ENCODE measurements around the gene SCN4A. TPM values are rescaled to one million over a fixed set of nuclear protein-coding genes. Genes with fewer than 3 reads are reported as not detected.
A peak's percentile ranks its signal among the peaks of the same experiment; 100 is the strongest.

The SCN4A gene
- total RNA-seq, 1 donor from 2014 or later: not detected

- no peaks in the 10 kb centered on the region for H3K27me3 ChIP-seq
- intact Hi-C loops (cut with DNase I): no loop called here
- DNase-seq: no peak
- no peak for TF ChIP-seq CTCF (IDR thresholded peaks at IDR 0.05)
- H3K4me3 ChIP-seq: no peak overlapping the region
- H3K4me1 ChIP-seq: no peaks in the 10 kb centered on the region
- no peak for ATAC-seq
- H3K27ac ChIP-seq: no peak overlapping the region
- no peaks in the 10 kb centered on the region for H3K9me3 ChIP-seq
- H3K36me3 ChIP-seq: no peaks in the 10 kb centered on the region
These were observed 2.0 kb upstream of the SCN4A start for GRCh38 chr17:63974594-63975192.

DNA sequence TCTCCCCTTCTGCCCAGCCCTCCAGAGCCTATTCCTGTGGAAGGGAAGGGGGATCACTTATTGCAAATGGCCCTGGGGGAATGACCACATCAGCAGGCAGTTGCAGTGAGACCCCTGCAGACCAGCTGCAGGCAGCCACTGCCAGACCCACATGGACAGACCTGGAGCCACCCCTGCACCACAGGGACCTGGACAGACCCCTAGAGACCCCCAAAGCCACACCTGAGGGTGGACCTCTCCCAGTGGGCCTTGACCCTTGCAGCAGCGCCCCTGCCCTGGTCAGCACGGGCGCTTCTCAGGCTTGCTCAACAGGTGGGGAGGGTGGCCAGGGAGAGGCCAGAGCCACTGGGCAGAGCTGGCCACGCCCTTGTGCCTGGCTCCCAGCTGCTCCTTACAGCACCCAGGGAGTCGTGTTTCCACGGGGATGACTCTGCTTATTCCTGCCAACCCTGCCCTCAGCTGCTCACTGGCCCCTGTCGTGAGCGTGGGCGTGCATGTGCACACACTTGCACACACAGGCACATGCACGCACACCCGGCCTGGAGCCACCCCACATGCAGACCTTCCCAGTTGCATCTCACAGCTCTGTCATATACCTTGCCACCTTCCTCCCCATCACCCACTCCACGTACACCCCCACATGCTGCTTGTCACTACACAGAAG, 1.3 kb upstream of the SCN4A start:
- DNase-seq: no peak
- peak; percentile 20 for ATAC-seq

GRCh38 chr17:63973247-63973646, 529 bp upstream of the SCN4A start:
- intact Hi-C loops (cut with DNase I): no loop called here
- H3K9me3 ChIP-seq: no peaks in the 10 kb centered on the region
- TF ChIP-seq CTCF (IDR thresholded peaks at IDR 0.05): no peak
- no peak overlapping the region for H3K27ac ChIP-seq
- no peaks in the 10 kb centered on the region for H3K36me3 ChIP-seq
- no peaks in the 10 kb centered on the region for H3K27me3 ChIP-seq
- no peaks in the 10 kb centered on the region for H3K4me1 ChIP-seq
- no peak overlapping the region for H3K4me3 ChIP-seq
- ATAC-seq: no peak
- no peak for DNase-seq

More for the DNA sequence above, 1.3 kb upstream of the SCN4A start:
- no peaks in the 10 kb centered on the region for H3K36me3 ChIP-seq
- no peaks in the 10 kb centered on the region for H3K27me3 ChIP-seq
- no peak overlapping the region for H3K4me3 ChIP-seq
- H3K27ac ChIP-seq: no peak overlapping the region
- H3K4me1 ChIP-seq: no peaks in the 10 kb centered on the region
- no peaks in the 10 kb centered on the region for H3K9me3 ChIP-seq
- no peak for TF ChIP-seq CTCF (IDR thresholded peaks at IDR 0.05)
- intact Hi-C loops (cut with DNase I): no loop called here

GRCh38 chr17:63969278-63969677, 3.4 kb downstream of the SCN4A start:
- ATAC-seq (no peak), DNase-seq (no peak)
- H3K4me1 ChIP-seq: no peaks in the 10 kb centered on the region
- H3K4me3 ChIP-seq: no peak overlapping the region
- no peak overlapping the region for H3K27ac ChIP-seq
- H3K9me3 ChIP-seq: no peaks in the 10 kb centered on the region
- H3K36me3 ChIP-seq: no peaks in the 10 kb centered on the region
- no peak for TF ChIP-seq CTCF (IDR thresholded peaks at IDR 0.05)
- no peaks in the 10 kb centered on the region for H3K27me3 ChIP-seq
- intact Hi-C loops (cut with DNase I): no loop called here

DNA sequence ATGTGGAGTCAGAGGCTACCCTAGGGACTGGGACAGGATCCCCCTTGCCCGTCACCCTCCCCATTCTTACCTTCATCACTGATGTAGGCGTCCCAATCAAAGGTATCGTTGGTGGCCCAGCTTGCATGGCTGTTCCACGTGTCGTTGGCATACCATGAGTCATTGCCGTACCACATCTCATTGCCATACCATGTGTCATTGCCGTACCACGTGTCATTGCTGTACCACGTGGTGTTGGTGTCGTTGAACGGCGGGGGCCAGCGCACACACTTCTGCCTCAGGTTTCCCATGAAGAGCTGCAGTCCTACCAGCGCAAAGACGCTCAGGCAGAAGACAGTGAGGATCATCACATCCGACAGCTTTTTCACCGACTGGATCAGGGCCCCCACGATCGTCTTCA, 4.8 kb downstream of the SCN4A start:
- no peak for TF ChIP-seq CTCF (IDR thresholded peaks at IDR 0.05)
- no peak overlapping the region for H3K27ac ChIP-seq
- ATAC-seq (no peak), DNase-seq (no peak)
- intact Hi-C loops (cut with DNase I): no loop called here
- H3K4me1 ChIP-seq: no peaks in the 10 kb centered on the region
- no peaks in the 10 kb centered on the region for H3K36me3 ChIP-seq
- H3K9me3 ChIP-seq: no peaks in the 10 kb centered on the region
- H3K4me3 ChIP-seq: no peak overlapping the region
- no peaks in the 10 kb centered on the region for H3K27me3 ChIP-seq

Data from upper lobe of right lung (tissue), 1 donor.